SK-N-SH (cell line): Measurements from ENCODE around the gene PRMT3. TPM values are rescaled to one million over a fixed set of nuclear protein-coding genes. Genes with fewer than 3 reads are reported as not detected.

ENCODE experiments used
- CTCF ChIA-PET: fragments of 300-600, 350-600 bp; formaldehyde crosslinking; extraction: SDS; loops from one replicate; lab custom pipeline; 2021; lab: Yijun Ruan, JAX
- POLR2A ChIA-PET: fragments of 350-600 bp; sonication (Branson Sonifier 250); formaldehyde crosslinking; extraction: SDS; loops from one replicate; lab custom pipeline; 2020; ENCODE audit warnings: antibody characterized with exemption, inconsistent platforms; lab: Yijun Ruan, JAX
- DNase-seq: peaks from one replicate; pipeline ENCODE4 v3.0.0; 2012
- H2AFZ ChIP-seq: fragments of 200-600 bp; sonication (generic); 2 replicates; pipeline ENCODE4 v1.8.1; 2016; ENCODE audit warnings: antibody characterized with exemption, mild to moderate bottlenecking, low read depth
- H3F3A ChIP-seq: fragments of 200-600 bp; sonication (generic); replicated peaks from 2 replicates; pipeline ENCODE3; 2016; ENCODE audit warnings: antibody characterized with exemption, mild to moderate bottlenecking; ENCODE audit not compliant: insufficient read depth
- H3K27ac ChIP-seq, 2 experiments: fragments of 200-500 bp in 1 of 2; fragments of 200-600 bp in 1 of 2; sonication (Bioruptor generic) in 1 of 2; sonication (generic), shearing (Covaris generic) in 1 of 2; 2 replicates each; pipeline versions ENCODE4 v1.5.1 to v1.6.1; 2014 to 2016; ENCODE audit warnings: low read depth in 2 of 2, inconsistent platforms in 1 of 2, low read length in 1 of 2, mild to moderate bottlenecking in 1 of 2, mixed read lengths in 1 of 2
- H3K27me3 ChIP-seq: fragments of 200-600 bp; sonication (generic), shearing (Covaris generic); 2 replicates; pipeline ENCODE4 v1.6.1; 2016; ENCODE audit warnings: mixed run types; ENCODE audit not compliant: insufficient read depth
- H3K36me3 ChIP-seq, 2 experiments: fragments of 200-500 bp in 1 of 2; fragments of 200-600 bp in 1 of 2; sonication (Bioruptor generic) in 1 of 2; sonication (generic) in 1 of 2; replicated peaks in 1 of 2; 2 replicates each; pipeline versions ENCODE3 to v1.5.1; 2014 to 2016; ENCODE audit warnings: low read length in 1 of 2, mild to moderate bottlenecking in 1 of 2; ENCODE audit not compliant: insufficient read depth in 2 of 2, control insufficient read depth in 1 of 2
- H3K4me1 ChIP-seq, 2 experiments: fragments of 200-500 bp in 1 of 2; fragments of 200-600 bp in 1 of 2; sonication (Bioruptor generic) in 1 of 2; sonication (generic), shearing (Covaris generic) in 1 of 2; 2 replicates each; pipeline versions ENCODE4 v1.5.1 to v1.6.1; 2014 to 2016; ENCODE audit warnings: low read depth in 1 of 2, low read length in 1 of 2, mixed run types in 1 of 2; ENCODE audit not compliant: insufficient read depth in 2 of 2, control insufficient read depth in 1 of 2
- H3K4me2 ChIP-seq: fragments of 200-600 bp; sonication (generic), shearing (Covaris generic); 2 replicates; pipeline ENCODE4 v1.6.1; 2017; ENCODE audit warnings: mixed run types
- H3K4me3 ChIP-seq, 2 experiments: fragments of 200-500 bp in 1 of 2; fragments of 200-600 bp in 1 of 2; sonication (Bioruptor generic) in 1 of 2; sonication (generic), shearing (Covaris generic) in 1 of 2; 2 replicates each; pipeline versions ENCODE4 v1.5.1 to v1.8.1; 2014 to 2016; ENCODE audit warnings: low read depth in 2 of 2, inconsistent platforms in 1 of 2, low read length in 1 of 2, mild to moderate bottlenecking in 1 of 2, mixed read lengths in 1 of 2, moderate library complexity in 1 of 2
- H3K79me2 ChIP-seq: fragments of 200-600 bp; sonication (generic); 2 replicates; pipeline ENCODE4 v1.8.1; 2017; ENCODE audit warnings: mild to moderate bottlenecking; ENCODE audit not compliant: insufficient read depth
- H3K9ac ChIP-seq: fragments of 200-600 bp; sonication (generic); 2 replicates; pipeline ENCODE4 v1.6.1; 2017; ENCODE audit warnings: mixed run types
- H3K9me2 ChIP-seq: fragments of 200-600 bp; sonication (generic); 2 replicates; pipeline ENCODE4 v1.6.1; 2017; ENCODE audit warnings: mixed run types
- H3K9me3 ChIP-seq: fragments of 200-600 bp; sonication (generic); 2 replicates; pipeline ENCODE4 v1.6.1; 2017; ENCODE audit warnings: mixed run types, mild to moderate bottlenecking, moderate library complexity
- H4K20me1 ChIP-seq: fragments of 200-600 bp; sonication (generic); 2 replicates; pipeline ENCODE4 v1.6.1; 2017; ENCODE audit warnings: mild to moderate bottlenecking, mixed run types; ENCODE audit not compliant: insufficient read depth
- CTCF ChIP-seq: fragments of 200-600 bp; sonication (generic); IDR thresholded peaks from 2 replicates; pipeline ENCODE4 v1.6.1; 2017; ENCODE audit warnings: antibody characterized with exemption, mild to moderate bottlenecking, moderate library complexity
- ELF1 ChIP-seq: IDR thresholded peaks from 2 replicates; pipeline ENCODE4 v1.4.0; 2012
- EP300 ChIP-seq, 2 experiments: IDR thresholded peaks; 2 replicates each; pipeline versions ENCODE4 v1.4.0 to v1.6.1; 2012; ENCODE audit warnings: borderline replicate concordance in 1 of 2, low read depth in 1 of 2, low read length in 1 of 2
- EZH2phosphoT487 ChIP-seq: fragments of 200-600 bp; sonication (generic); IDR thresholded peaks from 2 replicates; pipeline ENCODE4 v1.6.1; 2017; ENCODE audit warnings: low read depth, mixed run types, mild to moderate bottlenecking, antibody characterized with exemption, moderate library complexity, borderline replicate concordance
- GABPA ChIP-seq: IDR thresholded peaks from 2 replicates; pipeline ENCODE4 v1.4.0; 2012; ENCODE audit warnings: low read depth, mild to moderate bottlenecking
- GATA2 ChIP-seq: sonication (generic); formaldehyde crosslinking; IDR thresholded peaks from 2 replicates; pipeline ENCODE4 v1.5.0; 2020; ENCODE audit warnings: mild to moderate bottlenecking, missing genetic modification reagents
- JUND ChIP-seq: IDR thresholded peaks from 2 replicates; pipeline ENCODE4 v1.4.0; 2012
- PBX3 ChIP-seq: IDR thresholded peaks from 2 replicates; pipeline ENCODE4; 2012
- RFX5 ChIP-seq: IDR thresholded peaks from 2 replicates; pipeline ENCODE4 v1.6.1; 2012; ENCODE audit warnings: mild to moderate bottlenecking, improper control_type of control experiment, low read length
- SIN3A ChIP-seq: IDR thresholded peaks from 2 replicates; pipeline ENCODE4 v1.6.1; 2012; ENCODE audit warnings: low read depth, mild to moderate bottlenecking, low read length, moderate library complexity, borderline replicate concordance
- TAF1 ChIP-seq: IDR thresholded peaks from 2 replicates; pipeline ENCODE4 v1.6.1; 2012; ENCODE audit warnings: low read depth, mild to moderate bottlenecking, low read length, moderate library complexity, borderline replicate concordance
- TCF12 ChIP-seq: IDR thresholded peaks from 2 replicates; pipeline ENCODE4 v1.4.0; 2012
- TEAD4 ChIP-seq: IDR thresholded peaks from 2 replicates; pipeline ENCODE4 v1.4.0; 2012; ENCODE audit warnings: mild to moderate bottlenecking, borderline replicate concordance; ENCODE audit not compliant: insufficient read depth
- USF1 ChIP-seq: IDR thresholded peaks from 2 replicates; pipeline ENCODE4 v1.4.0; 2012; ENCODE audit warnings: low read depth, borderline replicate concordance
- USF2 ChIP-seq: fragments of 150-350 bp; IDR thresholded peaks from 2 replicates; pipeline ENCODE4 v1.6.1; 2017; ENCODE audit warnings: antibody characterized with exemption, low read length, low read depth, borderline replicate concordance
- YY1 ChIP-seq: IDR thresholded peaks from 2 replicates; pipeline ENCODE4 v1.4.0; 2012; ENCODE audit warnings: low read depth, mild to moderate bottlenecking
- WGBS: methylation state at CpG from one replicate; pipeline ENCODE4 v1.1.6; 2017; ENCODE audit warnings: low lambda C conversion rate; 5-methylcytosine and 5-hydroxymethylcytosine counted together
- polyA plus RNA-seq, 3 experiments: library from polyadenylated mRNA; depleted of rRNA; stranded (reverse); fragments of >200 nt; gene quantifications; 2 replicates each; pipeline ENCODE4 v1.2.3, GENCODE V29; 2012

The PRMT3 gene
- polyA plus RNA-seq, 1 of the 3 experiments (the other 2 are of a cell fraction) = 10.8 TPM

- no peaks in the 10 kb centered on the region for H3K36me3 ChIP-seq
- peaks cover 8% of the 10 kb centered on the region for H3F3A ChIP-seq
- ChIA-PET CTCF (interaction anchor here (0.7 to 12.6 kb wide), 5 partner anchors 10 to 235 kb away, joined by 3 to 101 read pairs (median 3); no protein-coding TSS in a partner anchor), POLR2A (no interaction called here)
- H3K27me3 ChIP-seq = no peaks in the 10 kb centered on the region
- no peak for DNase-seq
- H3K4me2 ChIP-seq = no peak overlapping the region
- WGBS = 88% methylated on average over 2 of the region's 2 CpGs
- no peaks in the 10 kb centered on the region for H4K20me1 ChIP-seq
- H3K9ac ChIP-seq = no peak overlapping the region
- H3K9me2 ChIP-seq = no peaks in the 10 kb centered on the region
- H3K4me1 ChIP-seq = 0 out of 4 replicates have a peak, but pooled peaks cover 0 to 6% of the 10 kb centered on the region in 2 experiments
- H3K27ac ChIP-seq = no peak overlapping the region
- no peaks in the 10 kb centered on the region for H3K9me3 ChIP-seq
- TF ChIP-seq RFX5 (no peak), SIN3A (no peak), TCF12 (no peak), USF2 (no peak), USF1 (no peak), JUND (no peak), GATA2 (CRISPR knock-in tag) (no peak), EP300 (IDR thresholded peaks at IDR 0.05; ENCODE audit: borderline replicate concordance in 1 of 2, low read depth in 1 of 2, low read length in 1 of 2) (no peak), YY1 (no peak), CTCF (no peak), TEAD4 (no peak), GABPA (no peak)
- H2AFZ ChIP-seq = no peak overlapping the region
- H3K4me3 ChIP-seq = no peak overlapping the region
- H3K79me2 ChIP-seq = no peaks in the 10 kb centered on the region
Measured at GRCh38 chr11:20363149-20363499, 24.4 kb upstream of the PRMT3 start.

GRCh38 chr11:20363500-20364340 lies 23.8 kb upstream of the PRMT3 start, which contains the start of gene HTATIP2:
Gene HTATIP2, plus strand, starts transcription at chr11:20363714. Its CDS starts 524 bp downstream, at chr11:20364238.
- H3K9me2 ChIP-seq = no peaks in the 10 kb centered on the region
- H3K9ac ChIP-seq = no peak within 1 kb of the TSS
- no peak within 1 kb of the TSS for H3K4me3 ChIP-seq
- 87% methylated on average over 22 of the region's 68 CpGs for WGBS
- no peak within 1 kb of the TSS for H2AFZ ChIP-seq
- peaks cover 14% of the 10 kb centered on the region for H3F3A ChIP-seq
- no peak within 1 kb of the TSS for H3K4me2 ChIP-seq
- no peak within 1 kb of the TSS for H3K27ac ChIP-seq
- ChIA-PET CTCF (interaction anchor here (0.7 to 12.6 kb wide), 4 partner anchors 10 to 235 kb away, joined by 3 to 101 read pairs (median 5); no protein-coding TSS in a partner anchor), POLR2A (no interaction called here)
- H4K20me1 ChIP-seq = no peaks in the 10 kb centered on the region
- no peaks in the 10 kb centered on the region for H3K27me3 ChIP-seq
- H3K79me2 ChIP-seq = no peaks in the 10 kb centered on the region
- H3K36me3 ChIP-seq = no peaks in the 10 kb centered on the region
- H3K4me1 ChIP-seq = peaks cover 0 to 12% of the 10 kb centered on the region in 2 experiments; a peak in 1 of 4 replicates
- no peaks in the 10 kb centered on the region for H3K9me3 ChIP-seq
- no peak for DNase-seq
- no peak for TF ChIP-seq GATA2 (CRISPR knock-in tag)
- no peak for TF ChIP-seq TEAD4
- no peak for TF ChIP-seq USF1
- TF ChIP-seq SIN3A = no peak
- no peak for TF ChIP-seq YY1
- no peak for TF ChIP-seq RFX5
- no peak for TF ChIP-seq PBX3
- TF ChIP-seq TAF1 = no peak
- TF ChIP-seq CTCF = no peak
- TF ChIP-seq EZH2phosphoT487 = no peak
- TF ChIP-seq ELF1 = no peak
- no peak for TF ChIP-seq JUND
